ENCODE measurements around the gene TEX54. TPM values are rescaled to one million over a fixed set of nuclear protein-coding genes. Genes with fewer than 3 reads are reported as not detected.

Gene TEX54
- total and polyA plus RNA-seq, 8 donors, result 0.65 TPM; not detected in 7

GRCh38 chr11:62858201-62858600, 25.6 kb upstream of the TEX54 start:
- H3K27ac ChIP-seq, result peak overlapping the region in 2 of 4 donors; percentile 64 to 89
- H3K4me3 ChIP-seq, result peak overlapping the region in 2 of 4 donors; percentile 58 to 94
- peaks cover 12 to 15% (median 14%) of the 10 kb centered on the region in 3 donors for H3K4me1 ChIP-seq
- TF ChIP-seq CTCF (IDR thresholded peaks at IDR 0.05), result no peak
- DNase-seq (no peak), ATAC-seq (no peak), FAIRE-seq (no peak)
- no peaks in the 10 kb centered on the region for H3K9me3 ChIP-seq
- intact Hi-C loops (cut with DNase I), result no loop called here
- H3K27me3 ChIP-seq, result no peaks in the 10 kb centered on the region
- WGBS, 2 donors, result 46 to 47% methylated on average over 7 of the region's 7 CpGs
- peaks cover 0 to 10% (median 5%) of the 10 kb centered on the region in 3 donors for H3K36me3 ChIP-seq

GRCh38 chr11:62857541-62857982, 24.9 kb upstream of the TEX54 start:
- intact Hi-C loops (cut with DNase I), result no loop called here
- peak overlapping the region in 2 of 4 donors; percentile 64 to 89 for H3K27ac ChIP-seq
- no peak for FAIRE-seq
- 56 to 58% methylated on average over 2 of the region's 2 CpGs for WGBS, 2 donors
- H3K9me3 ChIP-seq, result no peaks in the 10 kb centered on the region
- no peak for TF ChIP-seq CTCF (IDR thresholded peaks at IDR 0.05)
- H3K27me3 ChIP-seq, result no peaks in the 10 kb centered on the region
- ATAC-seq, result peak in 2 of 4 donors; percentile 2 to 18
- DNase-seq, result no peak
- peak overlapping the region in 3 of 4 donors; percentile 58 to 94 (median 91) for H3K4me3 ChIP-seq
- H3K36me3 ChIP-seq, result peaks cover 0 to 17% (median 11%) of the 10 kb centered on the region in 3 donors
- peaks cover 14 to 21% (median 19%) of the 10 kb centered on the region in 3 donors for H3K4me1 ChIP-seq

GRCh38 chr11:62856333-62856895, 23.8 kb upstream of the TEX54 start:
- peaks cover 14 to 23% (median 22%) of the 10 kb centered on the region in 3 donors for H3K4me1 ChIP-seq
- H3K36me3 ChIP-seq, result peaks cover 0 to 18% (median 17%) of the 10 kb centered on the region in 3 donors
- FAIRE-seq, result no peak
- 4% methylated on average over 19 to 20 of the region's 20 CpGs for WGBS, 2 donors
- no peak for DNase-seq
- H3K9me3 ChIP-seq, result no peaks in the 10 kb centered on the region
- H3K27ac ChIP-seq, result peak overlapping the region; percentile 64 to 89 (median 83)
- intact Hi-C loops (cut with DNase I), result no loop called here
- no peak for TF ChIP-seq CTCF (IDR thresholded peaks at IDR 0.05)
- H3K4me3 ChIP-seq, result peak overlapping the region; percentile 23 to 94 (median 74)
- no peaks in the 10 kb centered on the region for H3K27me3 ChIP-seq
- ATAC-seq, result peak; percentile 10 to 25 (median 24)

GRCh38 chr11:62855571-62856332, 23.1 kb upstream of the TEX54 start:
- Histone ChIP-seq H3K27ac (peak overlapping the region; percentile 64 to 89 (median 83)), H3K27me3 (no peaks in the 10 kb centered on the region), H3K36me3 (peaks cover 0 to 18% (median 17%) of the 10 kb centered on the region in 3 donors), H3K4me1 (peaks cover 14 to 23% (median 22%) of the 10 kb centered on the region in 3 donors), H3K9me3 (no peaks in the 10 kb centered on the region), H3K4me3 (peak overlapping the region; percentile 55 to 94 (median 74))
- no peak for FAIRE-seq
- intact Hi-C loops (cut with DNase I), result no loop called here
- peak; percentile 96 to 99 (median 98) for DNase-seq
- peak; percentile 94 to 98 (median 97) for ATAC-seq
- 0% methylated on average over 54 of the region's 54 CpGs for WGBS, 2 donors
- TF ChIP-seq CTCF (IDR thresholded peaks at IDR 0.05), result no peak
